OCI-LY7 (cell line): Measurements from ENCODE around the gene FBXO9. TPM values are rescaled to one million over a fixed set of nuclear protein-coding genes. Genes with fewer than 3 reads are reported as not detected.

ENCODE experiments used
- BruUV-seq: library from RNA; stranded (reverse); fragments of 400-500 nt; replicated peaks from 2 replicates; lab custom pipeline; 2021; lab: Mats Ljungman, UMichigan
- CTCF ChIA-PET: fragments of 300-600 bp; sonication (Branson Sonifier 250); formaldehyde crosslinking; loops from one replicate; lab custom pipeline; 2022; ENCODE audit warnings: antibody characterized with exemption; ENCODE audit not compliant: unreplicated experiment; lab: Charles Lee
- POLR2A ChIA-PET: fragments of 300-600 bp; sonication (Branson Sonifier 250); formaldehyde crosslinking; loops from one replicate; lab custom pipeline; 2022; ENCODE audit warnings: antibody characterized with exemption; lab: Charles Lee
- DNase-seq: peaks from one replicate; pipeline ENCODE4 v3.0.0-alpha.2; 2015; ENCODE audit warnings: low spot score
- H2AFZ ChIP-seq: fragments of 200-600 bp; sonication (generic), shearing (Covaris generic); 2 replicates; pipeline ENCODE4 v1.6.1; 2014; ENCODE audit warnings: mild to moderate bottlenecking, antibody characterized with exemption, low read length, moderate library complexity
- H3K27ac ChIP-seq: fragments of 200-600 bp; sonication (generic); 2 replicates; pipeline ENCODE4 v1.5.1; 2014; ENCODE audit warnings: mixed run types, low read depth, mild to moderate bottlenecking, moderate library complexity, low read length, inconsistent platforms; ENCODE audit not compliant: poor library complexity, severe bottlenecking
- H3K36me3 ChIP-seq: fragments of 200-600 bp; sonication (generic); 2 replicates; pipeline ENCODE4 v1.6.1; 2014; ENCODE audit warnings: mild to moderate bottlenecking, antibody characterized with exemption, low read length, moderate library complexity, mixed read lengths; ENCODE audit not compliant: insufficient read depth
- H3K4me1 ChIP-seq: fragments of 200-600 bp; sonication (generic); 2 replicates; pipeline ENCODE4 v1.5.1; 2014; ENCODE audit warnings: mild to moderate bottlenecking, low read length; ENCODE audit not compliant: insufficient read depth, poor library complexity, severe bottlenecking
- H3K4me2 ChIP-seq: fragments of 200-600 bp; sonication (generic); 2 replicates; pipeline ENCODE4 v1.6.1; 2014; ENCODE audit warnings: mild to moderate bottlenecking, low read length
- H3K4me3 ChIP-seq: fragments of 200-600 bp; sonication (generic); 2 replicates; pipeline ENCODE4 v1.5.1; 2014; ENCODE audit warnings: mild to moderate bottlenecking, low read depth, low read length; ENCODE audit not compliant: poor library complexity, severe bottlenecking
- H3K79me2 ChIP-seq: fragments of 200-600 bp; sonication (generic); 2 replicates; pipeline ENCODE4 v1.6.1; 2016; ENCODE audit warnings: low read depth, mild to moderate bottlenecking, low read length, moderate library complexity, mixed read lengths; ENCODE audit not compliant: insufficient read depth
- H3K9me2 ChIP-seq: fragments of 200-600 bp; sonication (generic); 2 replicates; pipeline ENCODE4 v1.6.1; 2016; ENCODE audit warnings: mild to moderate bottlenecking, low read length, mixed read lengths; ENCODE audit not compliant: insufficient read depth
- H3K9me3 ChIP-seq: fragments of 200-600 bp; sonication (generic); 2 replicates; pipeline ENCODE4 v1.6.1; 2014; ENCODE audit warnings: mild to moderate bottlenecking, mixed run types, low read length, mixed read lengths
- H4K20me1 ChIP-seq: fragments of 200-600 bp; sonication (generic); 2 replicates; pipeline ENCODE4 v1.6.1; 2014; ENCODE audit warnings: mild to moderate bottlenecking, antibody characterized with exemption, low read length, moderate library complexity, mixed read lengths; ENCODE audit not compliant: insufficient read depth
- EZH2phosphoT487 ChIP-seq: fragments of 200-600 bp; sonication (generic); IDR thresholded peaks from 2 replicates; pipeline ENCODE4 v1.6.1; 2018; ENCODE audit warnings: low read depth, borderline replicate concordance, mild to moderate bottlenecking, mixed run types, antibody characterized with exemption, low read length, moderate library complexity, mixed read lengths
- intact Hi-C: fragments of 100-400 bp; cut with micrococcal nuclease; formaldehyde crosslinking; loops from one replicate; pipeline ENCODE4 v1.10.0; 2022; ENCODE audit not compliant: unreplicated experiment
- total RNA-seq, 2 experiments: library from RNA; depleted of rRNA in 1 of 2; stranded (reverse); fragments of >200 nt in 1 of 2; shearing (Covaris generic) in 1 of 2; gene quantifications; 2 replicates each; pipeline ENCODE4 v1.2.3, GENCODE V29; 2014 to 2022
- TF ChIP-seq, protein P1 (sequence below): fragments of 200-600 bp; sonication (generic); conservative IDR thresholded peaks from 2 replicates; pipeline ENCODE4 v1.5.1; 2014; ENCODE audit warnings: mild to moderate bottlenecking, antibody characterized with exemption, low read length, moderate library complexity, mixed read lengths

FBXO9 gene
- total RNA-seq, 2 experiments from 2014 or later = 23.5 to 67.7 TPM

DNA sequence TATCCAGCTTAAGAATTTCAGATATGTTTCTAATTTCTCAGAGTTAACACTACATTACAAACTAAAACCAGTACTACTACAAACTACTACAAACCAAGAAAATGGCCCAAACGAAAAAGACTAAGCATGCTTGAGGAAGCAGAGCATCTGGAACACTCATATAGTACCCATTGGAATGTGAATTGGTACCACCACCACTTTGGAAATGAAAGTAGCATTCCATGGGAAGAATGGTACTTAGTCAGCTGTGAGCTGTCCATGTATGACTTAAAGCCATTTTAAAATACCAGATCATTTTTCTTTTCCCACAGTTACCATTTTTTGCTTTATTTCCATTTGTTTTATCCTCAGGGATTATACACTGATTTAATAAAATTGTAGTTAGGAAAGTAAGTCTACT lies 30.5 kb downstream of the FBXO9 start:
- Histone ChIP-seq H2AFZ (no peak overlapping the region), H3K27ac (no peak overlapping the region), H3K4me1 (no peaks in the 10 kb centered on the region), H3K4me2 (no peak overlapping the region), H4K20me1 (no peaks in the 10 kb centered on the region), H3K9me3 (no peaks in the 10 kb centered on the region), H3K36me3 (peaks cover 83% of the 10 kb centered on the region), H3K4me3 (no peak overlapping the region), H3K79me2 (no peaks in the 10 kb centered on the region), H3K9me2 (no peaks in the 10 kb centered on the region)
- no TSS peak for BruUV-seq
- no peak for DNase-seq
- POLR2A ChIA-PET = interaction anchor here (1.0 kb wide), 1 partner anchor 43 kb away, joined by 3 read pairs; no protein-coding TSS in a partner anchor
- CTCF ChIA-PET = interaction anchor here (0.7 kb wide), 1 partner anchor 28 kb away, joined by 3 read pairs; no protein-coding TSS in a partner anchor
- intact Hi-C loops = no loop called here
- TF ChIP-seq, protein P1, sequence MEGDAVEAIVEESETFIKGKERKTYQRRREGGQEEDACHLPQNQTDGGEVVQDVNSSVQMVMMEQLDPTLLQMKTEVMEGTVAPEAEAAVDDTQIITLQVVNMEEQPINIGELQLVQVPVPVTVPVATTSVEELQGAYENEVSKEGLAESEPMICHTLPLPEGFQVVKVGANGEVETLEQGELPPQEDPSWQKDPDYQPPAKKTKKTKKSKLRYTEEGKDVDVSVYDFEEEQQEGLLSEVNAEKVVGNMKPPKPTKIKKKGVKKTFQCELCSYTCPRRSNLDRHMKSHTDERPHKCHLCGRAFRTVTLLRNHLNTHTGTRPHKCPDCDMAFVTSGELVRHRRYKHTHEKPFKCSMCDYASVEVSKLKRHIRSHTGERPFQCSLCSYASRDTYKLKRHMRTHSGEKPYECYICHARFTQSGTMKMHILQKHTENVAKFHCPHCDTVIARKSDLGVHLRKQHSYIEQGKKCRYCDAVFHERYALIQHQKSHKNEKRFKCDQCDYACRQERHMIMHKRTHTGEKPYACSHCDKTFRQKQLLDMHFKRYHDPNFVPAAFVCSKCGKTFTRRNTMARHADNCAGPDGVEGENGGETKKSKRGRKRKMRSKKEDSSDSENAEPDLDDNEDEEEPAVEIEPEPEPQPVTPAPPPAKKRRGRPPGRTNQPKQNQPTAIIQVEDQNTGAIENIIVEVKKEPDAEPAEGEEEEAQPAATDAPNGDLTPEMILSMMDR = no peak
- TF ChIP-seq EZH2phosphoT487 = no peak

GRCh38 chr6:53100561-53100960 lies 35.4 kb downstream of the FBXO9 start:
- Histone ChIP-seq H4K20me1 (no peaks in the 10 kb centered on the region), H3K4me1 (no peaks in the 10 kb centered on the region), H3K9me3 (no peaks in the 10 kb centered on the region), H3K4me3 (no peak overlapping the region), H3K36me3 (peaks cover 59% of the 10 kb centered on the region), H3K4me2 (no peak overlapping the region), H3K27ac (no peak overlapping the region), H3K9me2 (no peaks in the 10 kb centered on the region), H2AFZ (no peak overlapping the region), H3K79me2 (no peaks in the 10 kb centered on the region)
- DNase-seq = no peak
- no TSS peak for BruUV-seq
- intact Hi-C loops = loop anchor here (5.0 kb wide), 1 partner anchor 382 kb away; no protein-coding TSS in a partner anchor
- ChIA-PET POLR2A (interaction anchor here (1.4 kb wide), 1 partner anchor 34 kb away, joined by 3 read pairs; no protein-coding TSS in a partner anchor), CTCF (no interaction called here)
- no peak for TF ChIP-seq EZH2phosphoT487
- TF ChIP-seq, protein P1 = no peak

GRCh38 chr6:53101006-53101405 lies 35.8 kb downstream of the FBXO9 start:
- Histone ChIP-seq H4K20me1 (no peaks in the 10 kb centered on the region), H3K9me3 (no peaks in the 10 kb centered on the region), H3K36me3 (peaks cover 54% of the 10 kb centered on the region), H3K27ac (no peak overlapping the region), H3K4me1 (no peaks in the 10 kb centered on the region), H3K4me2 (no peak overlapping the region), H3K4me3 (no peak overlapping the region), H2AFZ (no peak overlapping the region), H3K79me2 (no peaks in the 10 kb centered on the region), H3K9me2 (no peaks in the 10 kb centered on the region)
- BruUV-seq = no TSS peak
- intact Hi-C loops = loop anchor here (5.0 kb wide), 1 partner anchor 381 kb away; no protein-coding TSS in a partner anchor
- POLR2A ChIA-PET = no interaction called here
- no peak for TF ChIP-seq EZH2phosphoT487
- TF ChIP-seq, protein P1 = no peak
- DNase-seq = no peak
- CTCF ChIA-PET = no interaction called here
